Liver (tissue), 9 donors: Measurements from ENCODE around the gene ITLN1. TPM values are rescaled to one million over a fixed set of nuclear protein-coding genes. Genes with fewer than 3 reads are reported as not detected.

Experiments used
- DNase-seq: peaks from one replicate; pipeline ENCODE4 v3.0.0-alpha.2; 2017; ENCODE audit warnings: low spot score
- H3K27ac ChIP-seq, 2 donors: one replicate each; pipeline ENCODE4 v1.7.0; 2013; ENCODE audit warnings: inconsistent platforms in 2 of 2, low read length in 2 of 2, control low read depth in 1 of 2, low read depth in 1 of 2, mild to moderate bottlenecking in 1 of 2
- H3K27me3 ChIP-seq, 4 donors: one replicate each; pipeline versions ENCODE4 v1.6.1 to v1.7.0; 2013; ENCODE audit warnings: low read length in 3 of 4, inconsistent platforms in 1 of 4, mild to moderate bottlenecking in 1 of 4, moderate library complexity in 1 of 4; ENCODE audit not compliant: control insufficient read depth in 4 of 4, insufficient read depth in 4 of 4
- H3K36me3 ChIP-seq, 4 donors: one replicate each; pipeline versions ENCODE4 v1.6.1 to v1.7.0; 2013; ENCODE audit warnings: low read length in 3 of 4, mild to moderate bottlenecking in 3 of 4, low read depth in 1 of 4, moderate library complexity in 1 of 4; ENCODE audit not compliant: control insufficient read depth in 4 of 4, insufficient read depth in 3 of 4
- H3K4me1 ChIP-seq, 4 donors: one replicate each; pipeline versions ENCODE4 v1.6.1 to v1.7.0; 2013; ENCODE audit warnings: low read length in 3 of 4, mild to moderate bottlenecking in 3 of 4, moderate library complexity in 1 of 4; ENCODE audit not compliant: control insufficient read depth in 4 of 4, insufficient read depth in 4 of 4
- H3K4me3 ChIP-seq, 3 donors: one replicate each; pipeline versions ENCODE4 v1.6.1 to v1.7.0; 2013; ENCODE audit warnings: low read length in 3 of 3, control low read depth in 1 of 3, low read depth in 1 of 3, mild to moderate bottlenecking in 1 of 3
- H3K9ac ChIP-seq, 2 donors: one replicate each; pipeline ENCODE4 v1.7.0; 2013; ENCODE audit warnings: low read length in 2 of 2, mild to moderate bottlenecking in 2 of 2, moderate library complexity in 2 of 2, control low read depth in 1 of 2, low read depth in 1 of 2
- H3K9me3 ChIP-seq, 4 donors: one replicate each; pipeline versions ENCODE4 v1.6.1 to v1.7.0; 2013; ENCODE audit warnings: low read length in 3 of 4; ENCODE audit not compliant: control insufficient read depth in 4 of 4
- ATF3 ChIP-seq: IDR thresholded peaks from 2 replicates; pipeline ENCODE4 v1.6.1; 2016; ENCODE audit warnings: antibody characterized with exemption
- CTCF ChIP-seq: fragments of 150-350 bp; IDR thresholded peaks from 2 replicates; pipeline ENCODE4 v1.5.1; 2017; ENCODE audit warnings: improper control_type of control experiment, low read depth, low read length; ENCODE audit not compliant: missing input control
- EGR1 ChIP-seq, 2 donors: IDR thresholded peaks; 2 replicates each; pipeline ENCODE4 v1.6.1; 2016 to 2018; ENCODE audit warnings: antibody characterized with exemption in 2 of 2, low read depth in 2 of 2
- FOXA1 ChIP-seq: IDR thresholded peaks from 2 replicates; pipeline ENCODE4 v1.6.1; 2016; ENCODE audit warnings: antibody characterized with exemption
- FOXA2 ChIP-seq: IDR thresholded peaks from 2 replicates; pipeline ENCODE4 v1.6.1; 2016; ENCODE audit warnings: antibody characterized with exemption
- GABPA ChIP-seq, 2 donors: IDR thresholded peaks in 1 of 2; conservative IDR thresholded peaks in 1 of 2; 2 replicates each; pipeline ENCODE4 v1.6.1; 2016; ENCODE audit warnings: antibody characterized with exemption in 2 of 2, mild to moderate bottlenecking in 1 of 2, moderate library complexity in 1 of 2
- HNF4A ChIP-seq, 2 donors: conservative IDR thresholded peaks; 2 replicates each; pipeline ENCODE4 v1.6.1; 2016; ENCODE audit warnings: antibody characterized with exemption in 2 of 2, mild to moderate bottlenecking in 2 of 2
- HNF4G ChIP-seq: IDR thresholded peaks from 2 replicates; pipeline ENCODE4 v1.6.1; 2016; ENCODE audit warnings: antibody characterized with exemption
- JUND ChIP-seq, 2 donors: IDR thresholded peaks; 2 replicates each; pipeline ENCODE4 v1.6.1; 2016; ENCODE audit warnings: antibody characterized with exemption in 2 of 2
- MAX ChIP-seq: IDR thresholded peaks from 2 replicates; pipeline ENCODE4 v1.6.1; 2016; ENCODE audit warnings: antibody characterized with exemption
- NR2F2 ChIP-seq: IDR thresholded peaks from 2 replicates; pipeline ENCODE4 v1.6.1; 2016; ENCODE audit warnings: antibody characterized with exemption
- RAD21 ChIP-seq, 2 donors: IDR thresholded peaks; 2 replicates each; pipeline ENCODE4 v1.6.1; 2016; ENCODE audit warnings: antibody characterized with exemption in 2 of 2, mild to moderate bottlenecking in 2 of 2
- REST ChIP-seq: IDR thresholded peaks from 2 replicates; pipeline ENCODE4 v1.6.1; 2016; ENCODE audit warnings: antibody characterized with exemption, mild to moderate bottlenecking
- RXRA ChIP-seq, 2 donors: IDR thresholded peaks; 2 replicates each; pipeline ENCODE4 v1.6.1; 2017 to 2018; ENCODE audit warnings: antibody characterized with exemption in 2 of 2, mild to moderate bottlenecking in 1 of 2
- SP1 ChIP-seq: IDR thresholded peaks from 2 replicates; pipeline ENCODE4 v1.6.1; 2018; ENCODE audit warnings: antibody characterized with exemption, mild to moderate bottlenecking
- TAF1 ChIP-seq: conservative IDR thresholded peaks from 2 replicates; pipeline ENCODE4 v1.6.1; 2016; ENCODE audit warnings: antibody characterized with exemption, mild to moderate bottlenecking
- YY1 ChIP-seq: IDR thresholded peaks from 2 replicates; pipeline ENCODE4 v1.6.1; 2016; ENCODE audit warnings: antibody characterized with exemption, mild to moderate bottlenecking
- ZBTB33 ChIP-seq: IDR thresholded peaks from 2 replicates; pipeline ENCODE4 v1.6.1; 2016; ENCODE audit warnings: antibody characterized with exemption
- WGBS: extraction: QIAGEN DNeasy Blood & Tissue Kit; methylation state at CpG from one replicate; pipeline ENCODE4 v1.1.7; 2013; 5-methylcytosine and 5-hydroxymethylcytosine counted together
- polyA plus RNA-seq, 2 donors: library from polyadenylated mRNA; stranded (reverse) in 1 of 2; unstranded in 1 of 2; fragments of 200-250 nt in 1 of 2; fragments of >200 nt in 1 of 2; fragmentation: Nextera tagmentation in 1 of 2; extraction: Ambion mirVana in 1 of 2; gene quantifications; one replicate each; pipeline versions ENCODE4 v1.2.1 to v1.2.3, GENCODE V29; 2013 to 2015
- total RNA-seq, 2 donors: library from RNA; depleted of rRNA; stranded (reverse); fragments of >200 nt; gene quantifications; one replicate each; pipeline ENCODE4 v1.2.3, GENCODE V29; 2014
- donor health status: healthy.
- donor health status: healthy.
- donor health status: healthy.
- donor health status: healthy.
- donor health status: healthy.

The ITLN1 gene
- total and polyA plus RNA-seq, 4 donors: 3.7 to 13.4 (median 5.5) TPM

GRCh38 chr1:160888926-160889325, 3.9 kb upstream of the ITLN1 start:
- no peak overlapping the region for H3K4me3 ChIP-seq
- H3K4me1 ChIP-seq: no peaks in the 10 kb centered on the region
- H3K9me3 ChIP-seq: no peaks in the 10 kb centered on the region
- no peaks in the 10 kb centered on the region for H3K36me3 ChIP-seq
- no peak overlapping the region for H3K27ac ChIP-seq
- no peak for DNase-seq
- WGBS: 41% methylated on average over 2 of the region's 2 CpGs
- H3K27me3 ChIP-seq: peaks cover 0 to 4% (median 0%) of the 10 kb centered on the region in 4 donors
- no peak overlapping the region for H3K9ac ChIP-seq
- no peak for TF ChIP-seq CTCF
- no peak for TF ChIP-seq SP1
- TF ChIP-seq RAD21 (IDR thresholded peaks at IDR 0.05): no peak
- no peak for TF ChIP-seq HNF4A (conservative IDR thresholded peaks at IDR 0.05)
- no peak for TF ChIP-seq EGR1 (IDR thresholded peaks at IDR 0.05; ENCODE audit: low read depth in 2 of 2)
- no peak for TF ChIP-seq HNF4G
- no peak for TF ChIP-seq RXRA (IDR thresholded peaks at IDR 0.05)
- no peak for TF ChIP-seq MAX
- TF ChIP-seq NR2F2: no peak
- no peak for TF ChIP-seq REST
- TF ChIP-seq FOXA2: no peak
- TF ChIP-seq FOXA1: no peak
- TF ChIP-seq ZBTB33: no peak
- TF ChIP-seq TAF1: no peak
- TF ChIP-seq JUND (IDR thresholded peaks at IDR 0.05): no peak
- TF ChIP-seq GABPA (IDR thresholded peaks at IDR 0.05 in 1 of 2, conservative IDR thresholded peaks at IDR 0.05 in 1 of 2): no peak
- TF ChIP-seq ATF3: no peak
- no peak for TF ChIP-seq YY1
